Measurements from ENCODE around the gene R3HDM1.
"Not testable (repeated sequence)": the region's sequence is repeated elsewhere in the genome, so short reads cannot be mapped to it uniquely, and the experiment has no call there.

R3HDM1 gene

DNA sequence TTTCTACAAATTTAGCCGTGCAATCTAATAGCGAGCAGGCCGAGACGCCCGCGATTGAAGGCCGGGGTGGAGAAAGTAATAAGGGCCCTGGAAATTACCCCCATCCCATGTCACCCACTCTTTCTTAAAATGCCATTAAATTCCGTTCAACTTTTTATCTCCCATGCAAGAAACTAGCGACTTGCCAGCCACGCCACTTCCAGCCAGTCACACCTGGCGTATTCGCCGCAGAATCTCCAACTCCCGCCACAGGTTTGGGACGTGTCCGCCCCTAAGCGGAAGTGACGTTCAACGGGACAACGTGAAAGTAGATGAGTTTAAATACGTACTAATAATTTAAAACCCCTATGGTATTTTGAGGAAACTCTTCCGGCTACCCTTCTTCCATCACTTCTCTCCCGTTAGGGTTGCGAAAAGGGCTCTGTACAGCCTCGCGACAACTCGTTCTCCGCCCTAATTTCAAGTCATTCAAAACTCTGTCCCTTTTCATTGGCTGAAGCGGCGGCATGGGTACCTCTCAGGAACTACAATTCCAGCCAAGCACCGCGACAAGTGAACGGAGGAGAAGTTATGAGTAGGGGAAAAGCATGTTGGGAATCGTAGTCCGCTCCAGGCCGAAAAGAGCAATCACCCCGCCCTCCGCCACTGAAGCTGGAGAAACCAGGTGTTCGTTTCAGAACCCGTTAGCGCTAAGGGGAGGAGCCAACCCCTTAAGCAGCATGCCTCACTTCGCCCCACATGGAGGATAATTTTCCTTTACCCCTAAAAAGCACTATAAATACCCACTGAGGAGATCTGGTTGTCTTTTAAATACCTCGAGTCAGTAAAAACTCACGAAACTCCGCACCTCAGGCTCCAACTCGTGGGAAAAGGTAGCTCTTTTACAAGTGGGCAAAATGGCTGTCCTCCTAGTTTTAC lies 712 bp upstream of the R3HDM1 start, which contains the start of gene ZRANB3:
ZRANB3 (minus strand) TSS at position 906 of the 918 bp plus-strand sequence.
- Histone ChIP-seq H3K27ac (ENCODE audit: low read depth, low read length) (peak within 1 kb of the TSS; percentile 94), H3K4me1 (ENCODE audit: control insufficient read depth, insufficient read depth, low read length) (no peaks in the 10 kb centered on the region), H3K4me3 (ENCODE audit: low read depth, low read length) (peak within 1 kb of the TSS; percentile 90), H3K36me3 (ENCODE audit: control insufficient read depth, insufficient read depth, low read length) (no peaks in the 10 kb centered on the region), H3K27me3 (ENCODE audit: control insufficient read depth, insufficient read depth, low read length) (no peaks in the 10 kb centered on the region), H3K9me3 (ENCODE audit: control insufficient read depth, insufficient read depth, low read length) (no peaks in the 10 kb centered on the region), H3K9ac (ENCODE audit: low read depth, low read length) (peak within 1 kb of the TSS; percentile 93)

DNA sequence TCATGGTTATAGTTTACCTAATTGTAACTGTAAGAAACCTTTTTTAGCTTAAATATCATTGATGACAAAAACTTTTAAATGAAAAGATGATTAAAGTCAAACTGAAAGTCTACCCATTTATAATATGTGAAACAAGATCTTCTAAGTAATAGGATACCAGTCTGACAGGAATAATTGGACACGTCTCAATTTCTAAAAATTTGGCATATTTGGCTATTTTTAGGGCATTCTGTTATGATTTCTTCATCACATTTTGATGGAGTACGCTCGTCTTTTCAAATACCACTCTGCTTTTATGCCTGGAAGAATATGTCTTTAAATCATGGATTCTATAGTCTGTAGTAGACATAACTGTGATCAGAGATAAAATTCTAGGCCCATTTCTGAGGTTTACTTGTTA lies 1.3 kb downstream of the R3HDM1 start:
- Histone ChIP-seq H3K4me3 (ENCODE audit: low read depth, low read length) (peak overlapping the region; percentile 90), H3K4me1 (ENCODE audit: control insufficient read depth, insufficient read depth, low read length) (no peaks in the 10 kb centered on the region), H3K27me3 (ENCODE audit: control insufficient read depth, insufficient read depth, low read length) (no peaks in the 10 kb centered on the region), H3K9ac (ENCODE audit: low read depth, low read length) (no peak overlapping the region), H3K36me3 (ENCODE audit: control insufficient read depth, insufficient read depth, low read length) (no peaks in the 10 kb centered on the region), H3K9me3 (ENCODE audit: control insufficient read depth, insufficient read depth, low read length) (peaks cover 7% of the 10 kb centered on the region; the same call in 1 of the 2 replicates), H3K27ac (ENCODE audit: low read depth, low read length) (no peak overlapping the region)

DNA sequence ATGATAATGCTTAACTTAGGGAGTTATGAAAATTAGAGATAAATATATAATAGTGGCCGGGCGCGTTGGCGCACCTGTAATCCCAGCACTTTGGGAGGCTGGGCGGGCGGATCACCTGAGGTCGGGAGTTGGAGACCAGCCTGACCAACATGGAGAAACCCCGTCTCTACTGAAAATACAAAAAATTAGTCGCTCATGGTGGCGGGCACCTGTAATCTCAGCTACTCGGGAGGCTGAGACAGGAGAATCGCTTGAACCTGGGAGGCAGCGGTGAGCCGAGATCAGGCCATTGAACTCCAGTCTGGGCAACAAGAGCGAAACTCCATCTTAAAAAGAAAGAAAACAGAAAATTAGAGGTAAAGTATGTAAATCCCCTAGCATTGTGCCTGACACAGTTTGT lies 2.3 kb downstream of the R3HDM1 start:
- not testable (repeated sequence) for H3K27ac ChIP-seq (ENCODE audit: low read depth, low read length); H3K4me3 ChIP-seq (ENCODE audit: low read depth, low read length); H3K9me3 ChIP-seq (ENCODE audit: control insufficient read depth, insufficient read depth, low read length); H3K9ac ChIP-seq (ENCODE audit: low read depth, low read length); H3K27me3 ChIP-seq (ENCODE audit: control insufficient read depth, insufficient read depth, low read length); H3K36me3 ChIP-seq (ENCODE audit: control insufficient read depth, insufficient read depth, low read length); H3K4me1 ChIP-seq (ENCODE audit: control insufficient read depth, insufficient read depth, low read length)

DNA sequence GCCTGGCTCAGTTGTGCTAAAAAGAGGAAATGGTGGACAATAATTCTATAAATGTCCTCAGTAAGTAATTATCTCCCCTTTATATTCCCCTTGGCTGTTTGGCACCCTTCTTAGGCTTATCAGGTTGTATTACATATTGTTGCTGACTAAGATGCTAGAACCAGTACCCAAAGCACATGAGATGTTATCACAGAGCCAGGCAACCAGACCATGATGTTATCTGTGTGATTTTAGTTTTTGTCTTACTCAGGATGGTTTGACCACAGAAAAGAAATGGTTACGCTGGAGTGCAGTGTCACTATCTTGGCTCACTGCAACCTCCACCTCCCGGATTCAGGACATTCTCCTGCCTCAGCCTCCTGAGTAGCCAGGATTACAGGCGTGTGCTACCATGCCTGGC lies 15.2 kb downstream of the R3HDM1 start:
- Histone ChIP-seq H3K4me3 (ENCODE audit: low read depth, low read length) (no peak overlapping the region), H3K9ac (ENCODE audit: low read depth, low read length) (no peak overlapping the region), H3K36me3 (ENCODE audit: control insufficient read depth, insufficient read depth, low read length) (no peaks in the 10 kb centered on the region), H3K9me3 (ENCODE audit: control insufficient read depth, insufficient read depth, low read length) (no peaks in the 10 kb centered on the region), H3K27me3 (ENCODE audit: control insufficient read depth, insufficient read depth, low read length) (no peaks in the 10 kb centered on the region), H3K27ac (ENCODE audit: low read depth, low read length) (no peak overlapping the region), H3K4me1 (ENCODE audit: control insufficient read depth, insufficient read depth, low read length) (peaks cover 6% of the 10 kb centered on the region; the same call in 1 of the 2 replicates)

DNA sequence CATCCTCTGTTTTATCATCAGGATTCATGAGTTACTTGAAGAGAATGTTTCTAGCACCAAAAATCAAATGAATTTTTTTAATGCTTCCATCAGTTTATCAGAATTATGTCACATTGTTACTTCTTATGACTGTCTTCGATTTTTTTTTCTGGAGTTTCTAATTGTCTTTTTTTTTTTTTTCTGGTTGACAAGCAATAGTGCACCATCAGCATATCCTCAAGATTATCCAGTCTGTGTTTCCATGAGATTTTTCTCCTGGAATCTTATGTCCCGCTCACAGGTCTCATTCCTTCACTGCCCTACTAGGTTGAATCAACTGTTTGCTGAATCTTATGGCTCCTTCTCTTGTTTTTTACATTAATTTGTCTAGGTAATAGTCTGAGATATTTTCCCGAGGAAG lies 16.0 kb downstream of the R3HDM1 start:
- H3K9ac ChIP-seq (ENCODE audit: low read depth, low read length): no peak overlapping the region
- no peak overlapping the region for H3K27ac ChIP-seq (ENCODE audit: low read depth, low read length)
- H3K36me3 ChIP-seq (ENCODE audit: control insufficient read depth, insufficient read depth, low read length): no peaks in the 10 kb centered on the region
- peaks cover 6% of the 10 kb centered on the region; the same call in 1 of the 2 replicates for H3K4me1 ChIP-seq (ENCODE audit: control insufficient read depth, insufficient read depth, low read length)
- no peaks in the 10 kb centered on the region for H3K27me3 ChIP-seq (ENCODE audit: control insufficient read depth, insufficient read depth, low read length)
- H3K9me3 ChIP-seq (ENCODE audit: control insufficient read depth, insufficient read depth, low read length): no peaks in the 10 kb centered on the region
- H3K4me3 ChIP-seq (ENCODE audit: low read depth, low read length): no peak overlapping the region

DNA sequence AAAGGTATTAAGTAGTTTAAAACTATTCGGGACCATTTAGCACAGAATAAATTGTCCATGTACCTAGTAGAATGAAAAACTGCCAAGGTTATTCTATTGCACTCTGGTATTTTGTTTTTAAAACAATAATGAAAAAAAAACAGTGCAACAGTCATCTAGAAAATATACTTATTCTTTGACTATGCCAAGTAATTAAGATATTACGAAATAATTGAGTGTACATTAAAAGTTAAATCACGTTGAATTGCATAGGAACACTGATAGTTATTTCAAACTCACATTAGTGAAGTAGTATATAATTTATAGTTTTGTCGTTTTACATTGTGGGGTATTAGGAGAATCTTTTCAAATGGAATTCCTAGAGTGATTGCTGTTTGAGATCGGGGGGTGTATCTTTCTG lies 20.1 kb downstream of the R3HDM1 start:
- no peak overlapping the region for H3K27ac ChIP-seq (ENCODE audit: low read depth, low read length)
- peaks cover 6% of the 10 kb centered on the region; the same call in 1 of the 2 replicates for H3K4me1 ChIP-seq (ENCODE audit: control insufficient read depth, insufficient read depth, low read length)
- H3K9ac ChIP-seq (ENCODE audit: low read depth, low read length): no peak overlapping the region
- no peaks in the 10 kb centered on the region for H3K9me3 ChIP-seq (ENCODE audit: control insufficient read depth, insufficient read depth, low read length)
- no peaks in the 10 kb centered on the region for H3K27me3 ChIP-seq (ENCODE audit: control insufficient read depth, insufficient read depth, low read length)
- 0 out of 2 replicates have a peak, but pooled peaks cover 5% of the 10 kb centered on the region for H3K36me3 ChIP-seq (ENCODE audit: control insufficient read depth, insufficient read depth, low read length)
- H3K4me3 ChIP-seq (ENCODE audit: low read depth, low read length): no peak overlapping the region

DNA sequence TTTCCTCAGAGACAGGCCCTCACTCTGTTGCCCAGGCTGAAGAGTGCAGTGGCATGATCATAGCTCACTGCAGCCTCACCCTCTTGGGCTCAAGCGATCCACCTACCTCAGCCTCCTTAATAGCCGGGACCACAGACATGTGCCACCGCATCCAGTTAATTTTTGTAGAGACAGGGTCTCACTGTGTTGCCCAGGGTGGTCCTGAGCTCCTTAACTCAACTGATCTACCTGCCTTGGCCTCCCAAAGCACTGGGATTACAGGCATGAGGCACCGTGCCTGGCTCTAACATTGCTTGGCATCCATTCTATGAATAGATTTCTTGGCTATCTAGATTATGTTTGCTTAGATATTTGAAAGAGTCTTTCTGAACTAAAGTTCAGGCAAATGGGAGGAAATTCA lies 21.6 kb downstream of the R3HDM1 start:
- H3K27me3 ChIP-seq (ENCODE audit: control insufficient read depth, insufficient read depth, low read length): no peaks in the 10 kb centered on the region
- no peak overlapping the region for H3K9ac ChIP-seq (ENCODE audit: low read depth, low read length)
- H3K4me1 ChIP-seq (ENCODE audit: control insufficient read depth, insufficient read depth, low read length): peaks cover 6% of the 10 kb centered on the region; the same call in 1 of the 2 replicates
- H3K4me3 ChIP-seq (ENCODE audit: low read depth, low read length): no peak overlapping the region
- H3K27ac ChIP-seq (ENCODE audit: low read depth, low read length): no peak overlapping the region
- 0 out of 2 replicates have a peak, but pooled peaks cover 5% of the 10 kb centered on the region for H3K36me3 ChIP-seq (ENCODE audit: control insufficient read depth, insufficient read depth, low read length)
- H3K9me3 ChIP-seq (ENCODE audit: control insufficient read depth, insufficient read depth, low read length): no peaks in the 10 kb centered on the region

DNA sequence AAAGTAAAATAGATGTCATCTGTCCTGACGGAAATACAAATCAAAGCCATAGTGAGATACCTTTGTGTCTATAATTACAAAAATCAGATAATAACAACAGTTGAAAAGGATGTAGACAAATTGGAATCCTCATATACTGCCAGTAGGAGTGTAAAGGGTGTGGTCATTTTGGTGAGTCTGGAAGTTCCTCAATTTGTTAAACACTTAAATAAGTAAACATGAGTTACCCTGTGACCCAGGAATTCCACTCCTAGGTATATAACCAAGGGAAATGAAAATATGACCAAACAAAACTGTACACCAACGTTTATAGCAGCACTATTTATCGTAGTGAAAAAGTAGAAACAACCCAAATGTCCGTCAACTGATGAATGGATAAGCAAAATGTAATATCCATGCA lies 24.0 kb downstream of the R3HDM1 start:
- no peak overlapping the region for H3K27ac ChIP-seq (ENCODE audit: low read depth, low read length)
- H3K36me3 ChIP-seq (ENCODE audit: control insufficient read depth, insufficient read depth, low read length): 0 out of 2 replicates have a peak, but pooled peaks cover 5% of the 10 kb centered on the region
- H3K9me3 ChIP-seq (ENCODE audit: control insufficient read depth, insufficient read depth, low read length): no peaks in the 10 kb centered on the region
- no peak overlapping the region for H3K4me3 ChIP-seq (ENCODE audit: low read depth, low read length)
- H3K27me3 ChIP-seq (ENCODE audit: control insufficient read depth, insufficient read depth, low read length): no peaks in the 10 kb centered on the region
- H3K9ac ChIP-seq (ENCODE audit: low read depth, low read length): no peak overlapping the region
- H3K4me1 ChIP-seq (ENCODE audit: control insufficient read depth, insufficient read depth, low read length): peaks cover 6% of the 10 kb centered on the region

DNA sequence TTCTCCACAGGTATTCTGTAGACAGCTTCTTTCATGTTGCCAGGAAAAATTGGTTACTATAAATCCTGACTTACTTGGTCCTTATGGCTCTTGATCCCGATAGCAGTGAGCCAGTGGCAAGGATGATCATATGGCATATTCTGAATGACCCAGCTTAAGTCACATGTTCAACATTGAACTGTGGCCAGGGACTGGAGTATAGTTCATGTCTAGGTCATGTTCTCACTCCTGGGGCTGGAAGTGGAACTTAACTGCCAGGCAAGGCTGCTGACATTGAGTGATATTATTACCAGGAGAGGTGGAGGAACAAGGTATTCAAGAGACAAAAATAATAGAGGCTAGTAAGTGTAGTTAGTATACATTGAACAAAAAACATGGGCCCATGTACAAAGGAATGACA lies 26.2 kb downstream of the R3HDM1 start:
- Histone ChIP-seq H3K4me3 (ENCODE audit: low read depth, low read length) (no peak overlapping the region), H3K4me1 (ENCODE audit: control insufficient read depth, insufficient read depth, low read length) (peaks cover 6% of the 10 kb centered on the region), H3K27ac (ENCODE audit: low read depth, low read length) (no peak overlapping the region), H3K27me3 (ENCODE audit: control insufficient read depth, insufficient read depth, low read length) (no peaks in the 10 kb centered on the region), H3K36me3 (ENCODE audit: control insufficient read depth, insufficient read depth, low read length) (peaks cover 11% of the 10 kb centered on the region; the same call in 1 of the 2 replicates), H3K9me3 (ENCODE audit: control insufficient read depth, insufficient read depth, low read length) (no peaks in the 10 kb centered on the region), H3K9ac (ENCODE audit: low read depth, low read length) (no peak overlapping the region)

DNA sequence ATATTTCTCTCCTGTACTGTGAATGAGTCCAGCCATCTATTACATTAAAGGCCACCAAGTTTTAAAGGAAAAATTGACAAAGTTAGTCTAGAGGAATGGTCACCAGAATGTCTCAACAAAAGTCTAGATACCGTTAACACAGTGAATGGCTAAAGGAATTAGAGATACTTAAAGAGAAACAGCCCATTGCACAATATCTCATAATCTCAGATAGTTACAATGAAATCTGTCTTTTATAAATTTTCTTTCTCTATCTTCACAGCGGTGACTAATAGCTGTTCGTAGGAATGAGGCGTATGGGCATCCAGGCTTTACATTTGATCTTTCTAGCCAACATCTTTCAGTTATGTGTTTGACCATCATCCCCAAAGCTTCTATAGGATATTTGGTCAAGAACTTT lies 30.6 kb downstream of the R3HDM1 start:
- Histone ChIP-seq H3K27me3 (ENCODE audit: control insufficient read depth, insufficient read depth, low read length) (no peaks in the 10 kb centered on the region), H3K9ac (ENCODE audit: low read depth, low read length) (no peak overlapping the region), H3K4me3 (ENCODE audit: low read depth, low read length) (no peak overlapping the region), H3K27ac (ENCODE audit: low read depth, low read length) (no peak overlapping the region), H3K4me1 (ENCODE audit: control insufficient read depth, insufficient read depth, low read length) (peaks cover 6% of the 10 kb centered on the region), H3K9me3 (ENCODE audit: control insufficient read depth, insufficient read depth, low read length) (no peaks in the 10 kb centered on the region), H3K36me3 (ENCODE audit: control insufficient read depth, insufficient read depth, low read length) (peaks cover 8% of the 10 kb centered on the region)

DNA sequence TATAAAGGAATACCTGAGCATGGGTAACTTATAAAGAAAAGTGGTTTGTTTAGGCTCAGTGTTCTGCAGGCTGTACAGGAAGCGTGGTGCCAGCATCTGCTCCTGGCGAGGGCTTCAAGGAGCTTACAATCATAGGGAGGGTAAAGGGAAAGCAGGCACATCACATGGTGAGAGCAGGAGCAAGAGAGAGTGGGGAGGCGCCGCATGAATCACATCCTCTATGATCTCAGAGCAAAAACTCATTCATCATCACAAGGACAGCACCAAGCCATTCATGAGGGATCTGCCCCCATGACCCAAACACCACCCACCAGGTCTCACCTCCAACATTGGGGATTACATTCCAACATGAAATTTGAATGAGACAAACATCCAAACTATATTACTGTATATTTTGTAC lies 32.5 kb downstream of the R3HDM1 start:
- no peaks in the 10 kb centered on the region for H3K4me1 ChIP-seq (ENCODE audit: control insufficient read depth, insufficient read depth, low read length)
- no peaks in the 10 kb centered on the region for H3K9me3 ChIP-seq (ENCODE audit: control insufficient read depth, insufficient read depth, low read length)
- H3K27me3 ChIP-seq (ENCODE audit: control insufficient read depth, insufficient read depth, low read length): no peaks in the 10 kb centered on the region
- H3K9ac ChIP-seq (ENCODE audit: low read depth, low read length): no peak overlapping the region
- H3K27ac ChIP-seq (ENCODE audit: low read depth, low read length): no peak overlapping the region
- H3K4me3 ChIP-seq (ENCODE audit: low read depth, low read length): no peak overlapping the region
- H3K36me3 ChIP-seq (ENCODE audit: control insufficient read depth, insufficient read depth, low read length): peaks cover 8% of the 10 kb centered on the region
